ENCODE data around the gene C4orf51. TPM values are rescaled to one million over a fixed set of nuclear protein-coding genes. Genes with fewer than 3 reads are reported as not detected.

C4orf51 gene
- total RNA-seq, 1 donor from 2014 or later, result not detected

GRCh38 chr4:145735827-145736226, 55.9 kb downstream of the C4orf51 start:
- intact Hi-C loops (cut with DNase I), result loop anchor here (10.0 kb wide), 1 partner anchor 121 kb away; the partner anchor contains the start of gene MMAA
- ATAC-seq (ENCODE audit: poor library complexity), result no peak
- no peak for DNase-seq

DNA sequence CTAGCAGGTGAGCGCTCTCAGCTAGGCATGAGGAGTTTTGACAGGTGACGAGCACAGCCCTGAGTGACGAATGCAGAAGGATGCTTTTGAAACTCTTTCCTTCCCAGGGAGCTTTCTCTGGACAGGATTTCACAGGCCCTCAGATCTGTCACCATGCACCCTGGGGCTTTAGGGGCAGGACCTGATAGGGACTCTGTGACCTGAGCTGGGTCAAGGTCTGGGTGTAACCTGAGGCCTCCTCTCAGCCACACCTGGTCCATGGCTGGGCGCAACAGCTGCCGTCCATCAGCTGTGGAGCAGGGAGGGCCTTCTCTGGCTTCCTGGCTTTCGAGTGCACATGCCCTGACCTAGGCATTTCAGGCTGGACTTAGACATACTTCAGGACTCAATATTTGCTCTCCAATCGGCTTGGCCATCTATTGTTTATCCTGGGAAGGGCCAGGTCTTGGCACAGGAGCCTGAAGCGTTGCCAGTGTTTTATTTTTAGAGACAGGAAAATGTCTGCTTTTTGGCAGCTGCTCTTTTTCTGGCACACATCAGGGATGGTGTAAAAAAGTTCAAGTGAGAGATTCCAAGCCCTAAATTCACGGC, 56.4 kb downstream of the C4orf51 start:
- ATAC-seq (ENCODE audit: poor library complexity), result peak; percentile 35
- intact Hi-C loops (cut with DNase I), result loop anchor here (10.0 kb wide), 1 partner anchor 122 kb away; the partner anchor contains the start of gene MMAA
- DNase-seq, result peak; percentile 48

GRCh38 chr4:145739845-145740244, 59.9 kb downstream of the C4orf51 start:
- intact Hi-C loops (cut with DNase I), result loop anchor here (10.0 kb wide), 1 partner anchor 125 kb away; the partner anchor contains the start of gene MMAA
- no peak for DNase-seq
- no peak for ATAC-seq (ENCODE audit: poor library complexity)

GRCh38 chr4:145740806-145741205, 60.9 kb downstream of the C4orf51 start:
- intact Hi-C loops (cut with DNase I), result no loop called here
- no peak for ATAC-seq (ENCODE audit: poor library complexity)

DNA sequence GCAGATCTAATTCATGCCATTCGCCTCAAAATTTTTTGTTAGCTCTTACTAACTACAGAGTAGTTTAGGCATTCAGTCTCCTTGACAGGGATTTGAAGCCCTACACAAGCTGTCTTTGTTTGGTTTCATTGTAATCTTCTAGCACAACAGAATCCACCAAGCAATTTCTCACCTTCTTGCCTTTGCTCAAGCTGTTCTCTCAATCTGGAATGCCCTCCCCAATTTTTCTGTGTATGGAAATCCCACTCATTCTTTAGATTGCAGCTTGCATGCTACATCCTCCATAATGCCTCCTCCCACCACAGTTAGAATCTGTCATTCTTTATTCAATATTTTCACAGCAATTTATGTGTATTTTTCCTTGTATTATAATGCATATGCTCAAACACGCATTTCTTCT, 63.7 kb downstream of the C4orf51 start:
- intact Hi-C loops (cut with DNase I), result no loop called here
- DNase-seq (no peak), ATAC-seq (ENCODE audit: poor library complexity) (no peak)

More at GRCh38 chr4:145740806-145741205, 60.9 kb downstream of the C4orf51 start:
- no peak for DNase-seq

GRCh38 chr4:145755802-145756201, 75.9 kb downstream of the C4orf51 start:
- intact Hi-C loops (cut with DNase I), result no loop called here
- ATAC-seq (ENCODE audit: poor library complexity) (no peak), DNase-seq (no peak)

DNA sequence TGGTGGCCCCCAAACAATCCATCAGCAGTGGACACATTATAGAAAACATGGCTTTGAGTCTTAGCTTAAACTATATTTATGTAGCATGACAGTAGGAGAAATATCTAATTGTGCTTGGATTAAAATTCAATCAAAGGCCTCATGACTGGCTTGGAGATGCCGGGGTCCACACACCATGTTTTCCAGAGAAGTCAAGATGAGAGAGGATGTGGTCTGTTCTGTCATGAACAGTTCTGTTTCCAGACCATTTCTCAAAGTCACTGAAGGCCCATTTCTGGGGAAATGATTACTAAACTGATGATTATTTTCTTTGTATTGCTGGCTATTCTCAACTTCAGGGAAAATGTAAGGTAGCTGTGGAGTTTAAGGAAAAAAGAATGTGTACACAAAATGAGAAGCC, 76.3 kb downstream of the C4orf51 start:
- no peak for ATAC-seq (ENCODE audit: poor library complexity)
- intact Hi-C loops (cut with DNase I), result no loop called here
- DNase-seq, result no peak

- DNase-seq (no peak), ATAC-seq (ENCODE audit: poor library complexity) (no peak)
- intact Hi-C loops (cut with DNase I), result no loop called here
Measured at GRCh38 chr4:145757188-145757587, 77.2 kb downstream of the C4orf51 start.

- DNase-seq (no peak), ATAC-seq (ENCODE audit: poor library complexity) (no peak)
- intact Hi-C loops (cut with DNase I), result no loop called here
Measured at GRCh38 chr4:145760176-145760575, 80.2 kb downstream of the C4orf51 start.

DNA sequence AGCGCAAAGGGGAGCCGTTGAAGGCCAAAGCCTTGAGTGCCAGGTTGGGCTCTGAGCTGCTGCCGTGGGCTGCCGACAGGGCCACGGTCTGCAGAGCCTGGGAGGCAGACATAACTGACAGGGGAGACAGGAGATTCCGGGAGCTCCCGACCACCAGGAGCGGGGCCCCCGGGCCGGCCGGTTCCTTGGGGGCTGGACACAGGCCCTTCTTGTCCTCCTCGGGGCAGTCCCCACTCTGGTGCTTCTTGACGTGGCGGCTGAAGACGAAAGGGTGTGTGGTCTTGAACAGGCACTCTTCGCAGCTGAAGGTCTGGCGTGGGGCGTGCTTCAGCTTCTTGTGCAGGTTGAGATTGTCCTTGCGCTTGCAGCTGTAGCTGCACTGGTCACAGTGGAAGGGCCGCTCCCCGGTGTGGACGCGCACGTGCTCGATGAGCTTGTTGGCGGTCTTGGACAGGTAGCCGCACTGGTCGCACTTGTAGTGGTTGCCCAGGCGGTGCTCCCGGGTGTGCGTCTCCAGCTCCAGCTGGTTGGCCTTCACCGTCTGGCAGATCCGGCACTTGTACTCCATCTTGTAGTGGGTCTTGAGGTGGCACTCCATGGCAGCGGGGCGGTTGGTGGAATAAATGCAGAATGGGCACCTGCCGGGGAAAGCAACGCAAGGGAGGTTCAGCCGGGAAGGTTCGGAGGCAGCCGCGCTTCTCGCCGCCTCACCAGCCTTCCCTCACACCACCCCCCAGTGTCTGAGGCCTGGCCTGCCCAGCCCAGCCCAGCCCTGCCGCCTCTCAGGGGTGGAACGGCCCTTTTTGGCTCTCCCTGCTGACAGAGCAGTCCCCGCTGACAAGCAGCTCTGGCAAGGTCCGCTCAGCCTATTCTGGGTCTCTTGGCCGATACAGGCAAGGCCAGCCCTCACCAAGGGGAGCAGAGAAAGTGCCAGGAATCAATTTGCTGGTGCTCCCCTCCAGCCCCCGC, 81.3 kb downstream of the C4orf51 start:
- ATAC-seq (ENCODE audit: poor library complexity) (peak; percentile 98), DNase-seq (peak; percentile 82)
- intact Hi-C loops (cut with DNase I), result no loop called here

GRCh38 chr4:145762719-145763118, 82.8 kb downstream of the C4orf51 start:
- ATAC-seq (ENCODE audit: poor library complexity), result no peak
- DNase-seq, result no peak
- intact Hi-C loops (cut with DNase I), result no loop called here

DNA sequence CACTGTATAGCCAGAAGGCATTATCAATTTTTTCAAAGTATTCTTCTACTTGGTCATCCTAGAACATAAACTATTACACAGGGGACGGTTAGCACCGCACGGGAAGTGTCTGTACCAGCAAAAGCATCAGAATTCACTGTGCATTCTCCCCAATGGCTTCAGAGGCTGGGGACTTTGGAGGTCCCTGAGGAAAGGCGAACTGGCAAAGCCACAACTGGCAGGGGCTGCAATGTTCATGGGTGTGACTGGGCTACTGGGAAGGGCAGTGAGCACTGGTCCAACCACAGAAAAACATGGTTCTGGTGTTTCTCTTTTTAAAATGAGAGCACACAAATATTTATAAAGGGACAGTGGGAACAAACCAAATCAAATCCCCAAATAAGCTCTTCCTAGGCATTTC, 83.5 kb downstream of the C4orf51 start:
- DNase-seq (no peak), ATAC-seq (ENCODE audit: poor library complexity) (no peak)
- intact Hi-C loops (cut with DNase I), result no loop called here

- intact Hi-C loops (cut with DNase I), result no loop called here
- no peak for ATAC-seq (ENCODE audit: poor library complexity)
- DNase-seq, result no peak
Measured at GRCh38 chr4:145766273-145766672, 86.3 kb downstream of the C4orf51 start.

DNA sequence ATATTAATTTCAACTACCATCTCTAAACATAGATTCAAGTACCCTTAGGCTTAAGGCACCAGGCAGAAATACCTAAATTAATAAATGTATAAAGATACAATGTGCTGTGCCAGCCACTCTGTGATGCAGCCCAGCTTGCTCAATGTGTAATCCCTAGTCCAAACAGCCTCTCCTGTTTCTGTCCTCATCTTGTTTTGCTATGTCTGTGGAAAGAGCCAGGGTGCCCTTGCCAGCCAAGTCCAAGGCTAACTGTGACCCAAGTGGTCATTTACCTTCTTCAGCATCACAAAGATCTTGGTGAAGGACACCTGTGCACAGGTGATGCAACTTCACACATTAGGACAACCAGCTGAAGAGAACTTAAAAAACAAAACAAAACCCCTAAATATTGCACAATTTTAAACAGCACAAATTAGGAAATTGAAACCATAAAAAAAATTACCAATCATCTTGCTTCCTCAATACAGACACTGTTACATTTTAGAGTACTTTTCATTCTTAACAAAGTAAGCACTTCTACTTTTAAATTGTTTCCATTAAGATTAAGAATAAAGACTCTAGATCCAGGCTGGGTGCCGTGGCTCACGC, 89.6 kb downstream of the C4orf51 start:
- intact Hi-C loops (cut with DNase I), result no loop called here
- no peak for DNase-seq
- ATAC-seq (ENCODE audit: poor library complexity), result no peak

- no peak for ATAC-seq (ENCODE audit: poor library complexity)
- DNase-seq, result no peak
- intact Hi-C loops (cut with DNase I), result no loop called here
Measured at GRCh38 chr4:145770124-145770523, 90.2 kb downstream of the C4orf51 start.

DNA sequence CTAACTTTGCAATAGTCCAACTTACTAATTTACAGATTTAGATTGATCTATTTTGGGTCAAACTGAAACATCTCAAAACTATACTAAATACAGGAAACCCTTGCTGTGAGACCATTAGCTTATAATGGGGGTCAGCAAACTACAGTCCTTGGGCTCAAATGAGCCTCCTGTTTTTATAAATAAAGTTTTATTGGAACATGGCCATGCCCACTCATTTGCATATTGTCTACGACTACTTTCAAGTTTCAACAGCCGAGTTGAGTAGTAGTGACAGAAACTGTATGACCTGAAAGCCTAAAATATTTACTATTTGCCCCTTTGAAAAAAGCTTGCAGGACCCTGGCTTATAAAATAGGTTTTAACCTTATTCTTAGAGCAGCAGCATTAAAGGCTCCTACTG, 92.4 kb downstream of the C4orf51 start:
- intact Hi-C loops (cut with DNase I), result no loop called here
- no peak for DNase-seq
- ATAC-seq (ENCODE audit: poor library complexity), result no peak

DNA sequence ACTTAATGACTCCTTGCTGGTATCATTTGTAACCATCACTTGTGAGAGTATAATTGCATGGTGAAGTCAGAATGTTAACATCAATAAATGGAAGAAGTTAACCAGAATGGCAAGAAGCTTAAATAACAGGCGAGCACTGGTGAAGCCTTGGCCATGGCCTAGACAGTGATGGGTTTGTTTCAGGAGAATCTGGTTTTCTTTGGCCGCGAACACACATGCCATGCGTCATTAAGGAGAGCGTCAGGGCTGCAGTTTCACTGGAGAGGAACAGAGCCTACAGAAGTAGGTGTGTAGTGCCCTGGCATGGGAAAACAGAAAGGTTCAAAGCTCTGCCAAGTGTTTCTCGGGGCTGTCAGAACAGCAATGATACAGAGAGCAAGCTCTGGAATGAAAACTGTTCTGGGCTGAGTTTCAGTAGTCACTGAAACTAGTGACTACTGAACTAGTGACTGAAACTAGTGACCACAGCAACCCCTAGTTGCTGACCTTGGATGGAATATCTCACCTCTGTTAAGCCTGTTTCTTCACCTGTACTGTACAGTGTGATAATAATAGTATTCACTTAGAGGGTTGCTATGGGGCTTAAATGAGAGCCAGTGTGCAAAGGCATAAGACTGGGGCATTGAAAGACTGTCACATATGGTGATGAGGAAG, 93.8 kb downstream of the C4orf51 start:
- ATAC-seq (ENCODE audit: poor library complexity) (peak; percentile 95), DNase-seq (no peak)
- intact Hi-C loops (cut with DNase I), result no loop called here

DNA sequence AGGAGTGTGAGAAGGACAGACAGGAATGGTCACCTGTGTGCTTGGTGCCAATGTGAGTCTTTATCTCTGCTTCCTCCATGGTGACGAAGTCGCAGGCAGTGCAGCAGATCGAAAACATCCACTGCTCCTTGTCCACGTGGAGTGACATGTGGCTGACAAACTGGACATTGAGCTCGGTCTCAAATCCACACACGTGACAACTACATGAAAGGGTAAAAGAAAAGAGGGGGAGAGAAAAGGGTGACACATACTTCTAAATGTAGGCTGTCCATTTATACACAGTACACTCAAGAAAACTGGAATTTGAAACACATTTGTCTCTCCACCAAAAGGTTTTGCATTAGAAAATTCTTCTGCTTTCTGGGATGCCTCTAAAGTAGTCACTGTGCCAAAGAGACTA, 94.5 kb downstream of the C4orf51 start:
- intact Hi-C loops (cut with DNase I), result no loop called here
- DNase-seq, result no peak
- ATAC-seq (ENCODE audit: poor library complexity), result no peak

GRCh38 chr4:145775406-145775805, 95.5 kb downstream of the C4orf51 start:
- DNase-seq (no peak), ATAC-seq (ENCODE audit: poor library complexity) (no peak)
- intact Hi-C loops (cut with DNase I), result no loop called here
